ENCODE measurements around the gene SNX11. TPM values are rescaled to one million over a fixed set of nuclear protein-coding genes. Genes with fewer than 3 reads are reported as not detected.

The SNX11 gene
- total RNA-seq, 4 donors from 2014 or later = 0.77 to 20.6 (median 14.8) TPM

MicroRNAs within 50 kb of the gene (microRNA counts, 767-probe panel; counts per million panel counts)
- microRNA hsa-miR-1203 = 0 counts per million in 2 donors

Small RNA genes within 50 kb of the gene (microRNA-seq; reads per million reads assigned to microRNA genes)
- not detected for gene MIR1203 (ENCODE audit: borderline microRNAs expressed, borderline replicate concordance)

Small RNA genes within 50 kb of the gene (small RNA-seq; reads per million reads assigned to genes)
- gene AC004477.2 (not detected), gene MIR1203 (not detected), gene RNU6-1201P (not detected)

Other genes starting within 250 kb of the SNX11 start
- 10 to 100 TPM in 1 of 4 donors, 1 to 10 TPM in 2, under 1 TPM in 1; 0.88 to 18.7 (median 1.3) TPM for gene SP2, start 211.5 kb upstream of the SNX11 start, total RNA-seq
- 10 to 100 TPM; 16.7 to 29.4 (median 17.4) TPM for gene PNPO, start 166.2 kb upstream of the SNX11 start, total RNA-seq
- 1 to 10 TPM in 1 of 4 donors, under 1 TPM in 1, not detected in 2; 0.29 to 2.0 TPM for gene PRR15L, start 149.9 kb upstream of the SNX11 start, total RNA-seq
- gene CDK5RAP3, start 136.7 kb upstream of the SNX11 start, total RNA-seq = 100 to 1,000 TPM; 118 to 180 (median 146) TPM
- 10 to 100 TPM; 12.9 to 82.7 (median 35.3) TPM for gene COPZ2, start 70.0 kb upstream of the SNX11 start, total RNA-seq
- gene NFE2L1, start 59.4 kb upstream of the SNX11 start, total RNA-seq = 100 to 1,000 TPM in 2 of 4 donors, 10 to 100 TPM in 2; 85.6 to 323 (median 176) TPM
- 100 to 1,000 TPM in 2 of 4 donors, 10 to 100 TPM in 2; 47.1 to 132 (median 81.3) TPM for gene CBX1, start 6.3 kb upstream of the SNX11 start, total RNA-seq